Measurements from ENCODE around the gene VPS8. TPM values are rescaled to one million over a fixed set of nuclear protein-coding genes. Genes with fewer than 3 reads are reported as not detected.

Gene VPS8
- total and polyA plus RNA-seq, 8 donors = 41.5 to 114 (median 51.3) TPM

- Histone ChIP-seq H3K27me3 (peaks cover 0 to 17% of the 10 kb centered on the region in 2 donors), H3K36me3 (no peaks in the 10 kb centered on the region), H3K9me3 (no peaks in the 10 kb centered on the region), H3K27ac (no peak overlapping the region), H3K4me3 (no peak overlapping the region), H3K4me1 (peaks cover 5 to 16% of the 10 kb centered on the region in 2 donors)
- ATAC-seq = no peak
- no peak for DNase-seq
- TF ChIP-seq CTCF (IDR thresholded peaks at IDR 0.05) = no peak
- intact Hi-C loops (cut with DNase I) = no loop called here
Measured at GRCh38 chr3:184783319-184783718, 28.6 kb upstream of the VPS8 start.

- Histone ChIP-seq H3K27me3 (peaks cover 0 to 1% of the 10 kb centered on the region in 2 donors), H3K9me3 (no peaks in the 10 kb centered on the region), H3K27ac (no peak overlapping the region), H3K36me3 (no peaks in the 10 kb centered on the region), H3K4me3 (no peak overlapping the region), H3K4me1 (peaks cover 5 to 16% of the 10 kb centered on the region in 2 donors)
- no peak for DNase-seq
- intact Hi-C loops (cut with DNase I) = no loop called here
- ATAC-seq = no peak
- TF ChIP-seq CTCF (IDR thresholded peaks at IDR 0.05) = no peak
Measured at GRCh38 chr3:184784731-184785500, 27.1 kb upstream of the VPS8 start.

- DNase-seq = no peak
- peak; percentile 38 for ATAC-seq
- H3K27ac ChIP-seq = no peak overlapping the region
- H3K4me1 ChIP-seq = peaks cover 5 to 16% of the 10 kb centered on the region in 2 donors
- H3K4me3 ChIP-seq = no peak overlapping the region
- H3K36me3 ChIP-seq = no peaks in the 10 kb centered on the region
- TF ChIP-seq CTCF (IDR thresholded peaks at IDR 0.05) = no peak
- intact Hi-C loops (cut with DNase I) = no loop called here
- H3K27me3 ChIP-seq = no peaks in the 10 kb centered on the region
- H3K9me3 ChIP-seq = no peaks in the 10 kb centered on the region
Measured at GRCh38 chr3:184785890-184786279, 26.1 kb upstream of the VPS8 start.

- DNase-seq = peak in 3 of 4 donors; percentile 55 to 77 (median 76)
- intact Hi-C loops (cut with DNase I) = no loop called here
- Histone ChIP-seq H3K4me1 (peaks cover 5 to 16% of the 10 kb centered on the region in 2 donors), H3K9me3 (no peaks in the 10 kb centered on the region), H3K27me3 (no peaks in the 10 kb centered on the region), H3K27ac (peak overlapping the region; percentile 31 to 46), H3K36me3 (no peaks in the 10 kb centered on the region), H3K4me3 (no peak overlapping the region)
- ATAC-seq = peak; percentile 73
- no peak for TF ChIP-seq CTCF (IDR thresholded peaks at IDR 0.05)
Measured at GRCh38 chr3:184786280-184786941, 25.6 kb upstream of the VPS8 start.

GRCh38 chr3:184788751-184789150, 23.2 kb upstream of the VPS8 start:
- H3K4me1 ChIP-seq = peaks cover 5 to 16% of the 10 kb centered on the region in 2 donors
- ATAC-seq (no peak), DNase-seq (no peak)
- no peak overlapping the region for H3K27ac ChIP-seq
- no peak overlapping the region for H3K4me3 ChIP-seq
- H3K27me3 ChIP-seq = no peaks in the 10 kb centered on the region
- TF ChIP-seq CTCF (IDR thresholded peaks at IDR 0.05) = no peak
- H3K9me3 ChIP-seq = no peaks in the 10 kb centered on the region
- no peaks in the 10 kb centered on the region for H3K36me3 ChIP-seq
- intact Hi-C loops (cut with DNase I) = no loop called here

Measured in left lung (tissue), 10 donors.